NCI-H1694 (cell line): Measurements from ENCODE around the gene SPECC1L.
"Not testable (repeated sequence)": the region's sequence is repeated elsewhere in the genome, so short reads cannot be mapped to it uniquely, and the experiment has no call there.

ENCODE experiments used
- DNase-seq: peaks from one replicate; lab custom pipeline; 2025; lab: John Stamatoyannopoulos, UW

Gene SPECC1L

DNA sequence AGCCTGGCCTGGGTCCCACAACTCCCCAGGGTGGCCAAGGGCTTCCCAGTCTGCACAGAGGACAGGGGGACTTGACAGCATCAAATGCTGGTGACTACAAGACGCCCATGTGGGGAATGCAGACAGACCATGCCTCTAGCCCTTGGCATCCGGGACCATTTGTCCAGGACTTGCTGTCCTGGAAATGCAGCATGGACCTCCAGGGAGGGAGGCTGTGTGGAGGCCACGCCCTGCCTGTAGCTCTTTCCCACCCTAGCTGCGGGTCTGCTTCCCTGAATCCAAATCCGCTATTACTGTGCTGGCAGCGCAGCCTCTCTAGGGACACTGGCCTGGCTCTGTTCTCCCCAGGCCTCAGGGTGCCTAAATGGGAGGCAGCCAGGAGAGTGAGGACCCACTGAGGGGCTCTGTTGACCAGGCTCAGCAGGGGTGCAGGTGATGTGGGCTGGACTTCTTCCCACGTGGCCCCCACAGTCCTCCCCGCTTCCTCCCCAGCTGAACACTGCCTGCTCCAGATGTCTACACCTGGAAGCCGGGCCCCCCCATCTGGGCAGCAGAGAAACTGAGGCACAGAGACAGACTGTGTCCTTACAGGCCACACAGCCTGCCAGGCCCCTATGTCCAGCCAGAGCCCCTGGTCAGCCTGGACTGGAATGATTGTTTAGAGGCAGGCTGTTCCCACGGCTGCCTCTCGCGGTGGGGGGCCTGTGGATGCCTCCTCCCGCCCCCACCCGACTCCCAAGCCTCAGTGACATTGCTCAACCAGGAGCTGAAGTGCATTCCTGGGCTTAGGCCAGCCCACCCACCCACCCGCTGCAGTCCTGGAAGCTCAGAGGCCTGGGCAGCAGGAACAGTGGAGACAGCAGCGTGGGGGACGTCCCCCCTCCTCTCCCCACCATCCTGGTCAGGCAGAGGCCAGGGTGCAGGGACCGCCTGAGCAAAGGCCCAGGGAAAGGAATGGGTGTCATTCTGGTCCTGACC lies 24.8 kb upstream of the SPECC1L start:
- not testable (repeated sequence) for DNase-seq

DNA sequence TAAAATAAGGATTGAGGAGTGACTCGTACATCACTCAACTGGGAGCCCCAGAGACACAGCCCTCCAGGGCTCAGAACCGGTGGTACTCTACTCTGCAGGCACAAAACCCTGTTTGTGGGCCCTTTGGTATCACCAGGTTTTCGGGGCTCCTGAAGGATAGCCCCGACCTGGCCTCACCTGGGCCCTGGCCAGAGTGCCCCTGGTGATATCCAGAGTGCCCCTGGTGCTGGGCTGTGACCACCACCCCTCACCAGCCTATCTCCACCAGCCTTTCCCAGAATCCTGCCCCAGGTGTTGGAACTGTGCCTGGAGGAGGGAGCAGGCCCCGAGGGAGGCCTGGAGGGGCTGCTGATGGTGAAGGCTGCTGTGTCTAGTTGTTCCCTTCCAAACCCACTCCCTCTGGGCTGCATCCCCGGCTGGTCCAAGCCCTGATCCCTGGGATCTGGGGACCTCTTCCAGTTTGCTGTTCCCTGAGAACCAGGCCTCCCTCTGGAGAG lies 23.6 kb upstream of the SPECC1L start:
- no peak for DNase-seq

DNA sequence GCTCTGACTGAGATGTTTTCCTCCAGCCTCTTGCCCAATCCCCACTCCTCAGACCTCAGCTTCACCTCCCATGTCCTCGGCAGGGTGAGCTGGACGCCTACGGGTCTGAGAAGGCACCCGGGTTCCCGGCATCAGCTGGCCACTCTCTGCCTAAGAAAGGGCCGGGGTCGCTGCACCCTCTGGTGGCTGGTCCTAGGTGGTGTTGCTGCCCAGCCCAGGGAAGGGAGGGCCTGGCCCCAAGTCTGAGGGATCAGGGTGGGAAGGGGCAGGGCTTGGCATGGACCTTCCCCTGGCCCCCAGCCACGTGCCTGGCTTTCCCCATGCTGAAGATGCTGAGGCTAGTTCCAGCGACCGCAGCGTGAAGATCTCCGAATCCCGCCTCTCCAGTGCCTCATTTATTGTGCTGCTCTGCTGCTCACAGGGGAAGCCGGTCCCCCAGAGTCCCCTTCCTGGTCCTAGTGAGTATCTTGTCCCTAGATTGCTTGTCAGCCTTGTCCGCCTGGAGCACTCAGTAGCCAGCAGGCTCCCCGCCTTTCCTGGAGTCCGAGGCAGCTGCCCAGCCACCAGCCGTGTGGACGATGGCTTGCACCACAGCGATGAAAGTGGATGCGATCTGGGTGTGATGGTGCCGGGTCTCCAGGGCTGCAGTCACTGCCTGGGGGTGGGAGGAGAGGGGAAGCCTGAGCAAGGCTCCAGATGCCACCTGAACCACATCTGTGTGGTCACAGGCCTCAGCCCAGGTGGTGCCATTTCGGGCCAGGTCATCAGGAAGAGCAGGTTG lies 22.9 kb upstream of the SPECC1L start:
- DNase-seq: peak; percentile 57

DNA sequence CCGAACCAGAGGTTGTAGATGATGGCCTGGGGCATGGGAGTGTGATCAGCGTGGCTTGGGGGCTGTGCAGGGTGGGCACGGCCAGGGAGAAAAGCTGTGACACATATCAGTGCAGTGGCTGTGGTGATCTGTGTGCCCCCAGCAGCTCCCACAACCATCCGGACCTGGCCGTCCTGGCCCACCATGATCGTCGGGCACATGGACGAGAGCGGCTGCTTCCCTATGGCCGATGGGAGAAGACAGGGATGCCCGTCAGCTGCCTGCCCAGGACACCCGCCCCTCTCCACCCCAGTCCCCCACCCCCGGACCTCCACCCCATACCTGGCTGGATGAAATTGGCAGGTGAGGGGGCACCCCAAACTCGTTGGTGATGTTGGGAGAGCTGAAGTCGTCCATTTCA lies 22.0 kb upstream of the SPECC1L start:
- DNase-seq: not testable (repeated sequence)

DNA sequence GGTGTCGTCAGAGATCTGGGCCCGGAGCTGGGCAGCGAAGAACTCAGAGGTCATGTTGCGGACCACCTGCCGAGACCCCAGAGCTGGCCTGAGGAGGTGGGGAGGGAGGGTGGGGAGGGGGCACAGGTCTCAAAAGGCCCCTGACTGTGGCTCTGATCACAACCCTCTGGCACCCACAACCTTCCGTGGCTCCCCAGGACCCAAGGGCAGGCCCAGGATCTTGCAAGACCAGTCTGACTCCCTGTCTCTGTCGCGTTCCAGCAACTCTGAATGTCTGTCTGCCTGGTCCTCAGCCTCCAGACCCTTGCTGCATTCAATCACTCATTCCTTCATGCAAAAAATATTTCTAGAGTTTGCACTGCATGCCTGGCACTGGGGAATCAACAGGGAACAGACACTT lies 21.2 kb upstream of the SPECC1L start:
- not testable (repeated sequence) for DNase-seq

DNA sequence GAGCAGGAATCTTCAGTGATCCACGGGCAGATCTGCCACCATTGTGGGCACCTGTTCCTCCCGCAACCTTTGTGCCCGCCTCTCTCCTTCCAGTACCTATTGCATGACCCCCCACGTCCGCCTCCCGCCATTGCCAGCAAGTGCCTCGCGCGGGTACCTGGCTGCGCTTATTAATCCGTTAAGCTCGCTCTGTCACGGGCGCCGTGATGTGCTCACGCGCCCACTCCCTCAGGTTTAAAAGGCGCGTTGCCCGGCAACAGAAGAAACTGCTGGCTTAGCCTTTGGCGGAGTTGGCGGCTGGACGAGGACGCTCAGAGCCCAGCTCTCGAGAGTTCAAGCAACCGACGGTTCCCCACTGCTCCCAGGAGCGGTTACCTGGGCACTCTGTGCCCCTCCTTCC lies 19.3 kb upstream of the SPECC1L start:
- not testable (repeated sequence) for DNase-seq

DNA sequence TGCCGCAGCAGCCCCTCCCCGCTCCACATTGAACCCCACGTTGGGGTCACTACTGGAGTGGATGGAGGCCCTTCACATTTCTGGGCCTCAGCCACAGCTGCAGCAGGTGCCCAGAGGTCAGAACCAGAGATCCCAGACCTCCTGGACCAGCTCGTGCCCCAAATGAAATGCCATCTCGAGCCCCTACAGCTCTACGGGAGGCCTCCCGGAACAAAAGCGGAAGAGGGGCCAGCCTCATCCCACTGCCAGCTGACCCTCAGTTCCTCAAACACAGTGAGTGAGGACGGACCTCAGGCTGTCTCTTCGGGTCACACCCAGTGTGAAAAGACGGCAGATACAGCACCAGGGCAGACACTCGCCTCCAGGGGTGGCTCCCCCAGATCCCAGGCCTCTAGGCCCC lies 17.5 kb upstream of the SPECC1L start:
- not testable (repeated sequence) for DNase-seq

DNA sequence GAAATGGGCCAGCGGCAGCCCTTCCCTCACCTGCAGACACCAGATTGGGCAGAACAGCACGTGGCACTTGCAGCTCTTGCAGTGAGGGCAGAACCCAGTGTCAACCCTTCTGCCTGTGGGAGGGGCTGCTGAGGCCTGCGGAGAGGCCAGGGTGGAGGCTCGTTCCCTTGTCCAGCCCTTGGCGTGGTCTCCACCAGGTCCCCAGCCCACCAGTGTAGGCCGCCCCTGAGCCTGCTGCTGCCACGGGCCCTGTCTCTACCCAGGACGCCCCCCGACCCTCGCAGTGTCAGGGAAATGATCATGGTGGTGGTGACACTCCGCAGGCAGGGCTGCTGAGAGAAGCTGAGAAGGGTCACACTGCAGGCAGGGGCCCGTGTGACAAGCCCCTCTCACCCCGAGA lies 14.5 kb upstream of the SPECC1L start:
- DNase-seq: not testable (repeated sequence)

DNA sequence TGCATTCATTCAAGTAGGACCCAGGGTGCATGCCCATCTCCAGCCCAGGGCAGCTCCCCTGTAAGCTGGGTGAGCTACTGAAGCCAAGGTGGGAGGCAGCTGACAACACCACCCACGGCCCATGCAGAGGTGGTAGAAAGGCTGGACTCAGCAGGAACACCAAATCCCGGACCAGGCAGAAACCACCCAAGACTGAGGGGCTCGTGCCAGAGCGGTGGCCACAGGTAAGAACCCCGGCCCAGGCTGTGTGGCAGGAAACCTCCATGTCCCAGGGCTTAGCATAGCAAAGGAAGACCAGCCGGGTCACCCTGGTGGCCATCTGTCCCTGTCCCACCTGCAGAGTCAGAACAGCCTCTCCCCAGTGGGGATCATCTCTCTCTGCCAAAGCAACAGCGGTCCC lies 13.9 kb upstream of the SPECC1L start:
- not testable (repeated sequence) for DNase-seq

DNA sequence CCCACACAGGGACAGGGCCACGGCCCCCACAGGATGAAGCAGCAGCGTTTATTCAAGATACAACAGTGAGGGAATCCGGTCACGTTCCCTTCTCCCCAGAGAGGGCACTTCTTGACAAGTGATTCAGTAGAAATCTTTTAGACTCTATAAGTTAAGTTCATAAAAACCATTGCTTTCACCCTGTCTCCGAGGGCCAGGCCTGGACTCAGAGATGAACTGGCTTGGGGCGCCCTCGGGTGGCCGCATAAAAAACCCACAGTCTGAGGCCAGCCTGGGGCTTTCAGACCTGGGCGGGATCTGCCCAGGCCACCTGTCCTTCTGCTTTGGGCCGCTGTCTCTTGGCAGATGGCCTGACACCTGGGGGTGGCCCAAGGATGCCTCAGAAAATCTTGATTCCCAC lies 11.2 kb upstream of the SPECC1L start:
- DNase-seq: peak; percentile 40

DNA sequence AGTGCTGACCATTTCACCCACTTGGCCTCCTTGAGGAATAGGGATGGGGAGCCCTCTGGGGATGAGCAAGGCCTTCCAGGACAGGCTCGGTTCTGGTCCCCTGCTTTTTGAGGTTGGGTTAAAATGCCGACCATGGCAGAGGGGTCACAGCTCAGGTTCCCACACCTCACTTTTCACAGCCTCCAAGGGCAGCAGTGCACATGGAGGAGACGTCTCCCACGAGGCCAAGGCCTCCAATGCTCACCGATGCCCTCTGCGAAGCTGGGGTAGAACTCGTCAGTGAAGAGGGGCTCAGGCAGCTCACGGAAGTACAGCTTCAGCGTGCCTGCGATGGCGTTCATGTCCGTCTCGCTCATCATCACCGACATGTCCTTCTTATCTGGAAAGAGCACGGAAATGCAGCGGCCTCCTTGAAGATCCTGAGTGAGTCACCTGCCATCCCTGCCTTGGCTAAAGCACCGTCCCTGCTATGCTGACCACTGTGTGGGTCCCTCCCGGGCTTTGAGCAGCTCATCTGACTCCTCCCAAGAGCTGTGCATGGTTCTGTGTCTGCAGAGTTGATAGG lies 8.4 kb upstream of the SPECC1L start:
- DNase-seq: not testable (repeated sequence)

DNA sequence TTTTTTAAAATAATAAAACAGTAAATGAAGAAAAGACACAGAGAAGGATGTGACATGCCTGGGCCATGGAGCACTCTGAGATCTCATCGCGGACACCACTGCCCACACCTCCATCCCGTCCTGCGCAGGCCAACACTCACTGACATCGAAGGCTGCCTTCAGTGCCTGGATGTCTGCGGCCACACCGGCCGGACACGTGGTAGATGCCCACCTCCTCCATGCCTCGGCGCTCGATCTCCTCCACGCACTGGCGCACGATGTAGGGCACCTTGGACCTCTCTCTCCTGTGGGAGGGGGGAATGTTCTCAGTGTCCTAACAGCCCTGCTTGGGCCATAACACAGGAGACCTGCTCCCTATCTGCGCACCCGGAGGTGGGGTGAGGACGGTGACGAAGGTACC lies 7.2 kb upstream of the SPECC1L start:
- DNase-seq: not testable (repeated sequence)

DNA sequence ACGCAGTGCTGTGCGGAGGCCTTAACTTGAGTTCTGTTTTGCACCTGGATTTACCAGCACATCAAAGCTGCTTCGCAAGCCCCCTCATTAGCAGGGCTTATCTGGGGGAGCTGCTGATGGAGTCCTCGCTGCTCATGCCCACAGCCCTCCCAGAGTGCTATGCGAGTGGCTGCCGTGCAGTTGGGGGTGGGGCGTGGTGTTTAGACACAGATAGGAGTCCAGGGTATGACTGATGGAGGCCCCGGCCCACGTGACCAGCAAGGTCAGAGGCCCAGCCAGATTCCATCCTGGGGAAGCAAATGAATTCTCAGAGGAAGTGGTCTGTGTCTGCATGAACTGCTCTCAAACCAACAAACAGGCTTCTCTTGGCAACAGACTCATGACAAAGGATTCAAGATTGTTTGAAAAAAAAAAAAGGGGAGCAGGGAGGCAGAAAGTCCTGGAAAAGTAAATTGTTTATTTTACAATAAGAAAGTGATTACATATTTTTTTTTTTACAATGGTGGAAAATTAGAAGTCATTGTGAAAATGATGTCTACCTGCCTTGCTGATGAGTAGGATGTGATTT lies 6.2 kb upstream of the SPECC1L start:
- not testable (repeated sequence) for DNase-seq

DNA sequence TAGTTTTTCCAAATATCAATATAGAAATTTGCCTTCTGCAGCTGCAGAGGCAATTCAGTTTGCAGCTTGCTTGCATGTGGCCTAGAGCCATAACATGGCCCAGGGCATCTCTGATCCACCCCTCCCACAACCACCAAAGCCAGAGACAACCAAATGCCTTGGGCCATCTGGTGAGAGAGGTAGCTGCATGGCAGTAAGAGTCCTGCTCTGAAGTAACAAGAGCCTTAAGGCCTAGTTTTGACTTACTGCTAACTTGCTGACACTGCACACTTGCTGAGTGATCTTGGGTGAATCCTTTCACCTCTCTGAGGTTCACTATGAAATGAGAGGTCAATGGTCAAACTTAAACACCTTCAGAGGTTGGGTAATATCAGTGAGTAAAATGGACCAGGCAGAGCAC lies 4.9 kb upstream of the SPECC1L start:
- DNase-seq: no peak

DNA sequence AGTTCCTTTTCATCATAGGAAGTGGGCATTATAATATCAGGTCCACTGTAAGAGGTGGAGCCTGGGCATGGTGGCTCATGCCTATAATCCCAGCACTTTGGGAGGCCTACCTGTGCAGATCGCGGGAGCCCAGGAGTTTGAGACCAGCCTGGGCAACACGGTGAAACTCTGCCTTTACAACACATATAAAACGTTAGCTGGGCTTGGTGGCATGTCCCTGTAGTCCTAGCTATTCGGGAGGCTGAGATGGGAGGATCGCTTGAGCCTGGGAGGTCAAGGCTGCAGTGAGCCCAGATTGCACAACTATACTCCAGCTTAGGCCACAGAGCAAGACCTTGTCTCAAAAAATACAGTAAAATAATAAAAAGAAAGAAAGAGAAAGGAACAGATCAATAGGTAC lies 4.1 kb upstream of the SPECC1L start:
- not testable (repeated sequence) for DNase-seq

DNA sequence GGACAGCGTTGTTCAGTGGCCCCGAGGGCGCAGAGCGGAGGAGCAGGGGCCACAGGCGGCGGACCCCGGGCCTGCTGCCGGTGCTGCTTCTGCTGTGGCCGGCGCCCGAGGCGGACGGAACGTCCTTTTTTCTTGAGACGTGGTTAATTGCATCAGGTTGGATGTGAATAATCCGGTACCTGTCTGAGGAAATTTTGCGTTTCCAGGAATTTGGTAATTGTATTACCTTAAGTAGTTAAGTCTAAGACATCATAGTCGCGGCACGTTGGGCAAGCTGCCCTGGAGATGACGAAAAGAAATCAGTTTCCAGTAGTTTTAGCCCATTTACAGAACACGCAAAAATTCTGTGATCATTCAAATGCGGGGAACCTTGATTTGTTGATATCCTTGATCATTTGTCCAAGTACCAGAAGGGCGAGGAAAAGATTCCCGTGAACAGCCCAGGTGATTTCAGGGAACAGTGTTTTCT lies 789 bp downstream of the SPECC1L start:
- DNase-seq: no peak

DNA sequence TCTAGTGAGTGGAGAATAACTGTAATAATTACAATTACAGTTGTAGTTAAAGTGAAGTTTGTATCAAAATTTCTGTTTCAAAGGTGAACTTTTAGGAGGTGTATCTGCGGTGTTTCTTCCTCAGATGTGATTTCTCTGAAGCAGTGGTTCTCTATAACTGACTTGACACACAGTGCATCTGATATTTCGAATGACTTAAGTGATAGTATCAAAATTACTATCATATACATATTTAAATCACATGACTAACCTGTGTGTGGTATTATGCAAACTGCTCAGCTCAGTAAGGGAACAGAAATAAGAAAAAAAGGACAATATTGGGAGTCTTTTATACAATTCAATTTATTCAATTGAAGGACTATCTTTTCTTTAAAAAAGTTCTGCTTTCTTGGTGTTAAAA lies 2.4 kb downstream of the SPECC1L start:
- not testable (repeated sequence) for DNase-seq

DNA sequence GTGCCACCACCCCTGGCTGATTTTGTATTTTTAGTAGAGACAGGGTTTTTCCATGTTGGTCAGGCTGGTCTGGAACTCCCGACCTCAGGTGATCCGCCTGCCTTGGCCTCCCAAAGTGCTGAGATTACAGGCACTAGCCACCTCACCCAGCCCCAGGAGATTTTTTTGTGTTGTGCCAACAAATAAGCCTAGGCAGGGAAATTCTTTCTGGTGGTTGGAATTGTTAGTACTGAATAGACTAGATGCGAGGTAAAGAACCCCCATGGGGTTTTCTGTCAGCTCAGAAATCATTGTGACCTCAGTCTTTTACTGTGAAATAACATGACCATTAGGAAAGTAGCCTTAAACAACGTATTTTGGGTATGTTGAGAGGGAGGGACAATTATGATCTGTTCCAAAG lies 3.3 kb downstream of the SPECC1L start:
- not testable (repeated sequence) for DNase-seq

DNA sequence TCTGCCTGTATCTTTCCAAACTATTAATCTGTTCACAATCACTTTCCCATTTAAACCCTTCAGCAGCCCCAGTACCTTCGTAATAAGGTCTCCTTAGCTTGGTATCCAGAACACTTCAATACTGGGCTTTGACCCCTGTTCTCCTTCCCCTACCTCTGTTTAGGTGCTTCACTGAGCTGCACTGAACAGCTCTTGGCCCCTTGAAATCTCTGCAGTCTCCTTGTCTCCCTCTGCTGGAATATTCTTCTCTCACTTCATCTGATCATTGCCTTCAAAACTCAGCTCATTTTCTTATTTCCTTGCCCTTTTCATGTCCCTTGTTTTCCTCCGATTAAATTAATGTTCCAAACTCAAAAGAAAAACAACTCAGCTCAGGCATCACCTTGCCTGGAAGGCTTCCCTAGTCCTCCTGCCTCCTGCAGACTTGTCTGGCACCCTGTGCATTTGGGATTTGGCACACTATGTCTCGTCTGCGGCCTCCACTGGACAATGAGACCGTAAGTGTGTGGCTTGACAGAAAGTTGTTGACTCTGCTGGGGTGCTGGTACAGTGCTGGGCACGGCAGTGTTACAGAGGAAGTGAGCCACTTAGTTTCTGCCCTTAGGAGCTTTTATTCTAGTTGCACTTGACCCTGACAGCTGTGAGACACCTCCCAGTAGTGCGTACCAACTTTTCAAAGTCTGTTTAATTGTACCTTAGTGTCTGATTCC lies 4.2 kb downstream of the SPECC1L start:
- DNase-seq: not testable (repeated sequence)

DNA sequence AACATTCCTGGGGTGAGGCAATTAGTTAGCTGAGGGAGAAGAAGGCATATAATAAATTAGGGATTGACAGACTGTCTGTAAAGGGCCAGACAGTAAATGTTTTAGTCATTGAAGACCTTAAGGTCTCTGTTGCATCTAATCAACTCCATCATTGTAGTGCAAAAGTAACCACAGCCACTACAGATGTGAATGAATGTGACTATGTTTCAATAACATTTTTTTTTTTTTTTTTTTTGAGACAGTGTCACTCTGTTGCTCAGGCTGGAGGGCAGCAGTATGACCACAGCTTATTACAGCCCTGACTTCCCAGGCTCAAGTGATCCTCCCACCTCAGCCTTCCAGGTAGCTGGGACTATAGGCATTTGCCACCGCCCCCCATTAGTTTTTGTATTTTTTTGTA lies 9.7 kb downstream of the SPECC1L start:
- not testable (repeated sequence) for DNase-seq

DNA sequence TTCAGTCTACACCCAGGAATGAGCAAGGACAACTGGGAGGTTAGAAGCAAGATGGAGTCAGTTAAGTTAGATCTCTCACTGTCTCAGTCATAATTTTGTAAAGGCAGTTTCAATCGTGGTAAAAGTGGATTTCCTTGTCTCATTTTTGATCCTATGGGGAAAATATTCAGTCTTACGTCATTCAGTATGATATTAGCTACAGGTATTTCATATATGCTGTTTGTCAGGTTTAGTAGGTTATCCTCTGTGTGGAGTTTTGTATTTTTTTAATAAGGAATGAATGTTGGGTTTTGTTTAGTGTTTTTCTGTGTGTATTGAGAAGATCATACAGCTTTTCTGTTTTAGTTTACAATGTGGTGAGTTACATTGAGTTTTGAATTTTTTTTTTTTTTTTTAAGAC lies 11.8 kb downstream of the SPECC1L start:
- DNase-seq: no peak
